SK-N-SH treated with all-trans-retinoic acid at 6 μM for 48 hours (cell line): ENCODE data around the gene SDK1.

ENCODE experiments used
- ATAC-seq: fragments of 200-7000 bp; cut with Tn5 transposase; 3 replicates; pipeline ENCODE4 v1.9.1; 2020; ENCODE audit warnings: mild to moderate bottlenecking, moderate library complexity
- ARNTL ChIP-seq: fragments of 450-650 bp; formaldehyde crosslinking; IDR thresholded peaks from 2 replicates; pipeline ENCODE4 v1.5.0; 2020; ENCODE audit warnings: low read depth, mild to moderate bottlenecking, moderate library complexity, borderline replicate concordance
- BACH2 ChIP-seq: fragments of 250-450 bp; sonication (Bioruptor Pico); IDR thresholded peaks from 2 replicates; pipeline ENCODE4 v1.9.0; 2021; ENCODE audit warnings: mild to moderate bottlenecking, borderline replicate concordance
- CREB5 ChIP-seq: fragments of 250-450 bp; sonication (Bioruptor Pico); IDR thresholded peaks from 2 replicates; pipeline ENCODE4 v1.5.1; 2020; ENCODE audit warnings: low read depth, mild to moderate bottlenecking, moderate library complexity
- CSDC2 ChIP-seq: fragments of 250-450 bp; sonication (Bioruptor Pico); IDR thresholded peaks from 2 replicates; pipeline ENCODE4 v1.5.0; 2020; ENCODE audit warnings: mild to moderate bottlenecking, moderate library complexity
- CSRNP3 ChIP-seq: fragments of 250-450 bp; sonication (Bioruptor Pico); IDR thresholded peaks from 2 replicates; pipeline ENCODE4 v1.5.1; 2021; ENCODE audit warnings: mild to moderate bottlenecking, moderate library complexity
- GLIS3 ChIP-seq: fragments of 250-450 bp; sonication (Bioruptor Pico); IDR thresholded peaks from 2 replicates; pipeline ENCODE4 v1.5.0; 2020; ENCODE audit warnings: mild to moderate bottlenecking, moderate library complexity
- ISL1 ChIP-seq: fragments of 250-450 bp; sonication (Bioruptor Pico); IDR thresholded peaks from 2 replicates; pipeline ENCODE4 v2.1.2; 2022; ENCODE audit warnings: mild to moderate bottlenecking, moderate library complexity
- OSR1 ChIP-seq: fragments of 250-450 bp; sonication (Bioruptor Pico); IDR thresholded peaks from 2 replicates; pipeline ENCODE4 v1.8.0; 2022; ENCODE audit warnings: moderate library complexity, mild to moderate bottlenecking, inconsistent platforms
- POU6F1 ChIP-seq: fragments of 250-450 bp; sonication (Bioruptor Pico); IDR thresholded peaks from 2 replicates; pipeline ENCODE4 v1.8.0; 2021; ENCODE audit warnings: low read depth, mild to moderate bottlenecking, moderate library complexity, borderline replicate concordance
- PPARA ChIP-seq: fragments of 250-450 bp; sonication (Bioruptor Pico); IDR thresholded peaks from 2 replicates; pipeline ENCODE4 v1.5.0; 2020; ENCODE audit warnings: mild to moderate bottlenecking, borderline replicate concordance
- RARB ChIP-seq: fragments of 250-450 bp; sonication (Bioruptor Pico); IDR thresholded peaks from 2 replicates; pipeline ENCODE4 v1.8.0; 2021; ENCODE audit warnings: mild to moderate bottlenecking, moderate library complexity
- SNAI2 ChIP-seq: fragments of 250-450 bp; sonication (Bioruptor Pico); IDR thresholded peaks from 2 replicates; pipeline ENCODE4 v1.5.0; 2020; ENCODE audit warnings: mild to moderate bottlenecking, moderate library complexity
- TOX ChIP-seq: fragments of 250-450 bp; sonication (Bioruptor Pico); IDR thresholded peaks from 2 replicates; pipeline ENCODE4 v1.8.0; 2021; ENCODE audit warnings: mild to moderate bottlenecking, moderate library complexity, borderline replicate concordance
- TSHZ2 ChIP-seq: fragments of 250-450 bp; sonication (Bioruptor Pico); IDR thresholded peaks from 2 replicates; pipeline ENCODE4 v1.5.0; 2020; ENCODE audit warnings: mild to moderate bottlenecking, moderate library complexity
- ZC3H10 ChIP-seq: fragments of 250-450 bp; sonication (Bioruptor Pico); IDR thresholded peaks from 2 replicates; pipeline ENCODE4 v1.5.1; 2021; ENCODE audit warnings: mild to moderate bottlenecking, moderate library complexity
- ZFP3 ChIP-seq: fragments of 250-450 bp; sonication (Bioruptor Pico); IDR thresholded peaks from 2 replicates; pipeline ENCODE4 v1.5.0; 2020; ENCODE audit warnings: mild to moderate bottlenecking, moderate library complexity
- ZFP30 ChIP-seq: fragments of 450-650 bp; formaldehyde crosslinking; IDR thresholded peaks from 2 replicates; pipeline ENCODE4 v1.5.0; 2022; ENCODE audit warnings: mild to moderate bottlenecking, moderate library complexity
- ZNF565 ChIP-seq: fragments of 450-650 bp; formaldehyde crosslinking; conservative IDR thresholded peaks from 2 replicates; pipeline ENCODE4 v1.5.0; 2020; ENCODE audit warnings: low read depth, mild to moderate bottlenecking, moderate library complexity
- ZNF70 ChIP-seq: fragments of 450-650 bp; formaldehyde crosslinking; IDR thresholded peaks from 2 replicates; pipeline ENCODE4 v1.5.0; 2020; ENCODE audit warnings: mild to moderate bottlenecking, moderate library complexity
- ZNF8 ChIP-seq: fragments of 450-650 bp; formaldehyde crosslinking; IDR thresholded peaks from 2 replicates; pipeline ENCODE4 v1.5.0; 2020; ENCODE audit warnings: mild to moderate bottlenecking, moderate library complexity

Gene SDK1

GRCh38 chr7:4181446-4181845 lies 880.4 kb downstream of the SDK1 start:
- TF ChIP-seq CSRNP3 (CRISPR knock-in tag) (no peak), ZFP30 (CRISPR knock-in tag) (no peak), OSR1 (no peak), ZNF70 (CRISPR knock-in tag) (no peak), ZNF565 (CRISPR knock-in tag) (no peak), TOX (no peak)
- ATAC-seq = no peak

GRCh38 chr7:4182605-4183300 lies 881.7 kb downstream of the SDK1 start:
- TF ChIP-seq ZNF70 (CRISPR knock-in tag) (no peak), PPARA (CRISPR knock-in tag) (no peak), POU6F1 (CRISPR knock-in tag) (no peak), RARB (CRISPR knock-in tag) (no peak), ISL1 (CRISPR knock-in tag) (no peak), ZC3H10 (CRISPR knock-in tag) (no peak), OSR1 (no peak), ZNF8 (no peak)
- TF ChIP-seq, all 23 proteins: peak for 0
- no peak for ATAC-seq

- no peak for ATAC-seq
- TF ChIP-seq CSRNP3 (CRISPR knock-in tag) = no peak
Observed at GRCh38 chr7:4184653-4185052, 883.6 kb downstream of the SDK1 start.

- TF ChIP-seq ZC3H10 (CRISPR knock-in tag) (no peak), TSHZ2 (CRISPR knock-in tag) (no peak), ZNF565 (CRISPR knock-in tag) (no peak), ZFP30 (CRISPR knock-in tag) (no peak), ISL1 (CRISPR knock-in tag) (no peak), OSR1 (no peak), BACH2 (CRISPR knock-in tag) (no peak), CSDC2 (CRISPR knock-in tag) (no peak), CSRNP3 (CRISPR knock-in tag) (no peak), GLIS3 (CRISPR knock-in tag) (no peak), ZNF8 (no peak), ARNTL (no peak), CREB5 (CRISPR knock-in tag) (no peak), RARB (CRISPR knock-in tag) (no peak), SNAI2 (CRISPR knock-in tag) (no peak), TOX (no peak), ZFP3 (CRISPR knock-in tag) (no peak)
- no peak for ATAC-seq
Observed at GRCh38 chr7:4185136-4185535, 884.1 kb downstream of the SDK1 start.
